GM08714 (cell line): ENCODE data around the gene STRA6.

ENCODE experiments used
- H3K4me3 ChIP-seq: fragments of 200-500 bp; sonication (Bioruptor generic); 2 replicates; pipeline ENCODE4 v1.5.1; 2014; ENCODE audit warnings: mild to moderate bottlenecking, low read length, inconsistent platforms
- ZNF274 ChIP-seq: IDR thresholded peaks from 2 replicates; pipeline ENCODE4 v1.6.1; 2012; ENCODE audit warnings: mild to moderate bottlenecking, low read depth, low read length

STRA6 gene

DNA sequence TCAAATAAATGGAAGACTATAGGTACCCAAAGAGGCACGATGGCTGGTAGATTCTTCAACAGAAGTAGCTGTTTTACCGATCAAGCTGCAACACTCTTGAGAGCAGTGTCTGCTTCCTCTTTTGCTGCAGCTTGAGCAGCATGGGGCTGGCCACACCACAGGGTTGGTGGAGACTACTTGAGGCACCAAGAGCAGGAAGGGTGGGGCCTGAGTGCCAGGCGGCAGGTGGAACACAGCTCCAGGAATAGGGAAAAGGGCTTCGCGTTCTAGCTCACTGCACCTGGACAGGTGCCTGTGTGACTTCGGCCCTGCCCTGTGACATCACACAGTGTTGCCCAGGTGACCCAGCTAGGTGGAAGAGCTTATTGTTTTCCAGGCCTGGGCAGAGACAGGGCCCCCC, 33.4 kb upstream of the STRA6 start, which contains the start of gene CCDC33:
Gene CCDC33 (plus strand): TSS at position 365 of the 400 bp plus-strand sequence. CDS start 394 bp downstream, outside the sequence.
- no peak for TF ChIP-seq ZNF274
- no peak within 1 kb of the TSS for H3K4me3 ChIP-seq

DNA sequence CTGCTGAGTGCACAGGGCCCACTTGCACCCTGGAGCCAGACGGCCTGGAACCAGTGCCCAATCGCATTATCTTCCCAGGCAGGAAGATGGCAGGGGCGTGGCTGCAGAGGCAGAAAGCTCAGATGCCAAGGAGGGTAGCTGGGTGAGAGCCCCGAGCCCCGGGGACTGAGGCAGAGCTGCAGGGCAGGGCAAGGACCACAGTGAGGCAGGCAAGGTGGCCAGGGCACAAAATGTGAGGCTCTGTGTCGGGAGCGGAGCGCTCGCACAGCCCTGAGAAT, 31.9 kb upstream of the STRA6 start:
- no peak for TF ChIP-seq ZNF274

GRCh38 chr15:74233851-74234597, 31.4 kb upstream of the STRA6 start:
- no peak overlapping the region for H3K4me3 ChIP-seq
- no peak for TF ChIP-seq ZNF274

More for the DNA sequence above, 31.9 kb upstream of the STRA6 start:
- no peak overlapping the region for H3K4me3 ChIP-seq

- H3K4me3 ChIP-seq: no peak overlapping the region
- TF ChIP-seq ZNF274: no peak
Observed at GRCh38 chr15:74233373-74233772, 30.8 kb upstream of the STRA6 start.

DNA sequence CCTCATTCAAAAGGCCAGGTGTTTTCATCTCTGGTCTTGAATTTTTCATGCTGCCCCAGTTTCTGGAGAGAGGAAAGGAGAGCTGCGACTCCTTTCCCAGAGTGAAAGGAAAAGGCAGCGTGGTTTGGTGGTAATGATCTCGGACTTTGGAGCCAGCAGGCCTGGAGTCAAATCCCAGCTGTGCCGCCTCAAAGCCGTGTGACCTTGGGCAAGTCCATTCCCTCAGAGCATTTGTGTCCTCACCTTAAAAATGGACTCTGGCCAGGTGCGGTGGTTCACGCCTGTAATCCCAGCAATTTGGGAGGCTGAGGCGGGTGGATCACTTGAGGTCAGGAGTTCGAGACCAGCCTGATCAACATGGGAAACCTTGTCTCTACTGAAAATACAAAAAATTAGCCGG, 28.9 kb upstream of the STRA6 start:
- TF ChIP-seq ZNF274: no peak
- no peak overlapping the region for H3K4me3 ChIP-seq

- no peak overlapping the region for H3K4me3 ChIP-seq
- TF ChIP-seq ZNF274: no peak
Observed at GRCh38 chr15:74229686-74230085, 27.1 kb upstream of the STRA6 start.

GRCh38 chr15:74228723-74229081, 26.1 kb upstream of the STRA6 start:
- TF ChIP-seq ZNF274: no peak

DNA sequence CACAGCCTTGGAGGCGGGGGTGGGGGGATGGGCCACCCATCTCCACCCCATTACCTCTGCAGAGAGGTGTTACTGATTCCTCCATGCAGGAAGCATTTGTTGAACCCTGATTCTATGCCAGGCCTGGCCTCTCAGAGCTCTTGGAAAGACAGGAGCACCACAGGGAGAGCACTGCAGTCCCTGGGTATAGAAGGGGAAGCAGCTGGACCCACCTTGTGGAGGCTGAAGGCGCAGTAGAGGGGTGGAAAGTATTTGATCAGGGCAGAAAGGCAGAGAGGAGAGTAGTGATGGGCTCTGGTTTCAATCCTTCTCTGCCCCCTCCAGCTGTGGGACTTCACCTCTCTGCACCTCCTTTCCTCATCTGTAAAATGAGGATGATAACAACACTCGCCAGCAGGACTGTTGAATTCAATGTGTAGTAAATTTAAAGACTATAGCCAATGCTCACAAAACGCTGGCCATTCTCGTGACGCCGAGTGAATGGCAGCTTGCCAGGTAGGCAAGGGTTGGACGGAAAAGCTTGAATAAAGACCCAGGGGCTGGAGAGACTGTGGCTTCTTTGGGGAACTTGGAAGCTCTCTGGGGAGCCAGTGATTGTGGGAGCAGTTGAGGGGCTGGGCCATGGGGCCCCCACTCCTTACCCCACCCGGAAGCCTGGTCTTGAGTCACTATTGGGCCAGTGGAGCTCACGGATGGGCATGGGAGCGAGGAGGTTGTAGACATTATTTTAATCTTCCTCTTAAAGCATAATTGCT, 25.6 kb upstream of the STRA6 start:
- H3K4me3 ChIP-seq: no peak overlapping the region
- no peak for TF ChIP-seq ZNF274

More at GRCh38 chr15:74228723-74229081, 26.1 kb upstream of the STRA6 start:
- no peak overlapping the region for H3K4me3 ChIP-seq

- no peak overlapping the region for H3K4me3 ChIP-seq
- no peak for TF ChIP-seq ZNF274
Observed at GRCh38 chr15:74226761-74227540, 24.4 kb upstream of the STRA6 start.

DNA sequence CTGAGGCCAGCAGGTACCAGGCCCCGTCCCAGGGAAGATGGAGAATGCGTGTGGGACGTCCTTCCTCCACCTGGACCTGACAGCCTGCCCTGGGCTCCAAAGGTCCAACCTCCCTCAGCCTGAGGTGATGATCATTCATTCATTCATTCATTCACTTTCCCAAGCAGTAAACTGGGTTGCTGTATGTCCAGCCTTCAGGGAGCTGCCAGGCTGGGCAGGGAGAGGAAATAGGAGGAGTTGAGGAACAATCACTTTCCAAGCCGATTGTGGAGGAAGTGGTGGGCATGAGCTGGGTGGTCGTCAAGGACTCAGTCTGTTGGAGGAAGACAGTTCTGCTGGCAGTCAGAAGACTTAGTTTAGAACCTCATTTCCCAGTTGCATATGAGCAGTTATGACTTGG, 23.3 kb upstream of the STRA6 start:
- H3K4me3 ChIP-seq: no peak overlapping the region
- TF ChIP-seq ZNF274: no peak

DNA sequence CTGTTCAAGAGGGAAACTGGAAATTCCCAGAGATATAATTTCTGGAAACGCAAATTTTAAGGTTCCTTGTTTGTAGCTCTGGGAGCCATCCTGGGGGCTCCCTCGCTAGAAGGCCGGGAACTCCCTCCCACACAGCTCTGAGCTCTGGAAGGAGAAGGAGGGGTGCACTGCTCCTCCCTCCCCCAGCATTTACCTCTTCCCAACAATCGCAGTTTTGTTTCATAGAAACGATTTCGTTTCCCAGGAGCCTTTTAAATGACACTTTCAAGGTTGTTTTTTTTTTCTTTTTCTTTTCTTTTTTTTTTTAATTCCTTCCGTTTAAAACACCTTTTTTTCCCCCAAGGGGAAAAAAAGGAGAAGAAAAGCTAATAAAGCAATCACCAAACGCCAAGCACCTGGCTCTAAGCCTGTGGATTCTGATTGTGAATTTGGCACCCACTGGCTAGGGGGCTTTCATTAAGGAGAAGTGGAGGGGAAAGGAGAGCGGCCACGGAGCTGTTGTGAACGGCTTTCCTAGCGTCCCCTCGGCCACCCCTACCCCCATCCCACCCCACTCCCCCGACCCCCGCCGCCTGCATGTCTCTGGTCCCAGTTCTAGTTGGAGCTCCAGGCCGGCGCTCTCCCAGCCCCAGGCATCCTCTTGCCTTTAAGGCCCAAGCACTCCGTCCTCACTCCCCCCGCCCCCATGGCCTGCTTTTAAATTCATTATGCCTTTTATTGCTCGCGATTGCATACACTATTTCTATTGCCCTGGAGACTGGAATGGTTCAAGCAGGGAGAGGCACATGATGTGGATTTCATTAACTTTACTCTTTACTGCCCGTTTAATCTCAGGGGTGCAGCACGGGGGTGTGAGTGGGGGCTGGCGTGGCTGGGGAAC, 19.9 kb upstream of the STRA6 start:
- TF ChIP-seq ZNF274: no peak

GRCh38 chr15:74221399-74222239, 19.0 kb upstream of the STRA6 start:
- no peak overlapping the region for H3K4me3 ChIP-seq
- no peak for TF ChIP-seq ZNF274

More for the DNA sequence above, 19.9 kb upstream of the STRA6 start:
- H3K4me3 ChIP-seq: no peak overlapping the region
